22Rv1 (cell line): ENCODE results near the gene AFAP1L2.

Experiments used
- ZFX ChIP-seq: fragments of 450-650 bp; IDR thresholded peaks from 2 replicates; pipeline ENCODE4 v1.6.1; 2017; ENCODE audit warnings: antibody characterized with exemption, borderline replicate concordance
- TF ChIP-seq, protein P1 (sequence below): fragments of 450-650 bp; IDR thresholded peaks from 2 replicates; pipeline ENCODE4 v1.5.1; 2017; ENCODE audit warnings: mild to moderate bottlenecking

DNA sequence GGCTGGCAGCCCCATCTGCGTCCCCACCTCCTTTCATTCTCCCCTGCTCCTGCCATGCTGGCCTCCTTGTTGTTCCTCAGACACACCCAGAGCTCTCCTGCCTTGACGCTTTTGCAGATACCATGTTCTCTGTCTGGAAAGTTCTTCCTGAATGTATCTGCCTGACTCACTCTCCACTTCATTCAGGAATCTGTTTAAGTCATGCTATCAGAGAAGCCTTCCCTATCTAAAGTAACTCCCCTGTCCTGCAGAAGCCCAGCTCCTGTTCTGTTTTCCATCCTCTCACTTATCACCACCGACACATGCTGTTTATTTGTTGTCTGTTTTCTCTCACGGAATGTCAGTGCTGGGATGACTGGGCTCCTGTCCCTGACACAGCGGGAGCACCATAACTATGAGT is 82.0 kb downstream of the AFAP1L2 start:
- TF ChIP-seq, protein P1, sequence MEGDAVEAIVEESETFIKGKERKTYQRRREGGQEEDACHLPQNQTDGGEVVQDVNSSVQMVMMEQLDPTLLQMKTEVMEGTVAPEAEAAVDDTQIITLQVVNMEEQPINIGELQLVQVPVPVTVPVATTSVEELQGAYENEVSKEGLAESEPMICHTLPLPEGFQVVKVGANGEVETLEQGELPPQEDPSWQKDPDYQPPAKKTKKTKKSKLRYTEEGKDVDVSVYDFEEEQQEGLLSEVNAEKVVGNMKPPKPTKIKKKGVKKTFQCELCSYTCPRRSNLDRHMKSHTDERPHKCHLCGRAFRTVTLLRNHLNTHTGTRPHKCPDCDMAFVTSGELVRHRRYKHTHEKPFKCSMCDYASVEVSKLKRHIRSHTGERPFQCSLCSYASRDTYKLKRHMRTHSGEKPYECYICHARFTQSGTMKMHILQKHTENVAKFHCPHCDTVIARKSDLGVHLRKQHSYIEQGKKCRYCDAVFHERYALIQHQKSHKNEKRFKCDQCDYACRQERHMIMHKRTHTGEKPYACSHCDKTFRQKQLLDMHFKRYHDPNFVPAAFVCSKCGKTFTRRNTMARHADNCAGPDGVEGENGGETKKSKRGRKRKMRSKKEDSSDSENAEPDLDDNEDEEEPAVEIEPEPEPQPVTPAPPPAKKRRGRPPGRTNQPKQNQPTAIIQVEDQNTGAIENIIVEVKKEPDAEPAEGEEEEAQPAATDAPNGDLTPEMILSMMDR: no peak
- TF ChIP-seq ZFX: no peak
